Measurements from ENCODE around the gene RMI2. TPM values are rescaled to one million over a fixed set of nuclear protein-coding genes. Genes with fewer than 3 reads are reported as not detected.

Gene RMI2
- total RNA-seq, 4 donors from 2014 or later: 0.34 to 1.9 (median 0.66) TPM; not detected in 1

- TF ChIP-seq, protein P1, sequence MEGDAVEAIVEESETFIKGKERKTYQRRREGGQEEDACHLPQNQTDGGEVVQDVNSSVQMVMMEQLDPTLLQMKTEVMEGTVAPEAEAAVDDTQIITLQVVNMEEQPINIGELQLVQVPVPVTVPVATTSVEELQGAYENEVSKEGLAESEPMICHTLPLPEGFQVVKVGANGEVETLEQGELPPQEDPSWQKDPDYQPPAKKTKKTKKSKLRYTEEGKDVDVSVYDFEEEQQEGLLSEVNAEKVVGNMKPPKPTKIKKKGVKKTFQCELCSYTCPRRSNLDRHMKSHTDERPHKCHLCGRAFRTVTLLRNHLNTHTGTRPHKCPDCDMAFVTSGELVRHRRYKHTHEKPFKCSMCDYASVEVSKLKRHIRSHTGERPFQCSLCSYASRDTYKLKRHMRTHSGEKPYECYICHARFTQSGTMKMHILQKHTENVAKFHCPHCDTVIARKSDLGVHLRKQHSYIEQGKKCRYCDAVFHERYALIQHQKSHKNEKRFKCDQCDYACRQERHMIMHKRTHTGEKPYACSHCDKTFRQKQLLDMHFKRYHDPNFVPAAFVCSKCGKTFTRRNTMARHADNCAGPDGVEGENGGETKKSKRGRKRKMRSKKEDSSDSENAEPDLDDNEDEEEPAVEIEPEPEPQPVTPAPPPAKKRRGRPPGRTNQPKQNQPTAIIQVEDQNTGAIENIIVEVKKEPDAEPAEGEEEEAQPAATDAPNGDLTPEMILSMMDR (IDR thresholded peaks at IDR 0.05; ENCODE audit: low read depth): no peak
Measured at GRCh38 chr16:11350921-11351335, 5.7 kb downstream of the RMI2 start.

GRCh38 chr16:11353158-11353557 lies 7.9 kb downstream of the RMI2 start:
- TF ChIP-seq, protein P1 (IDR thresholded peaks at IDR 0.05; ENCODE audit: low read depth): no peak

GRCh38 chr16:11354407-11354732 lies 9.1 kb downstream of the RMI2 start:
- TF ChIP-seq, protein P1 (IDR thresholded peaks at IDR 0.05; ENCODE audit: low read depth): no peak

DNA sequence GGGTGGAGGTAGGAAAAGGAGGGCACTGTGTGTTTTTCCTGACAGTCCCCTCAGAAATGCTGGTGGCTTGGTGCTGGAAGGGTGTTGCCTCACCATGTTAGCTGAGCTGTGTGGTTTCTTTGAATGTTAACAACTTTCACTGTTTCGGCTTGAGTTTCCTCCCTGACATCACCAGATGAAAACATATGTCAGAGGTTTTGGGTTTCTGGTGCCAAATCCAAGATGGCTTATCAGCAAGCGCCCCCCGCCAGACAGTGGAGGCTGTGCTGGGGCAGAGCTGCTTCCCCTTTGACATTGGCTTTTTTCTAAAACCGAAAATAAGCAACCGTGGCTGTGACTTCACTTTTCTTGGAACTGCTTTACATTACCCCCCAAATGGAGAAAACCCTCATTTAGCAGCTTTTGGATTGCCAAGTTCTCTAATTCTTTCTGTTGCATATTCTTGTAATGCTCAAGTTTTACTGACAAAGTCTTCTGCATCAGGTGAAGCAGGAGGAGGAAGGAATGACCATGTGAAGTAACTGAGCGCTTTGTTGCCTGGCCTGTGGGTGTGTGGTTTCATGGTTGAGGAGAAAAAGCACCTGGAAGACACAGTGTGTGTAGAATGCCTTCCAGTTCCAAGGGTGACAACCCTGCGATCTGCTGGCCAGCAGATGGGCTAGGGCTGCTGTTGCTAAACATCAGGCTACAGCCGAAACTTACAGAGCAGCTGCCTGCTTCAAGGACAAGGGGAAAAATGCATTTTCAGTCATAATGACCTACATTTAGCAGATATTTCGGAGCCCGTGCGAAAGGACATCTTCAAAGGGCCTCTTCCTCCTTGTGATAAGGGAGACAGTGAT lies 9.7 kb downstream of the RMI2 start:
- TF ChIP-seq, protein P1 (IDR thresholded peaks at IDR 0.05; ENCODE audit: low read depth): no peak

DNA sequence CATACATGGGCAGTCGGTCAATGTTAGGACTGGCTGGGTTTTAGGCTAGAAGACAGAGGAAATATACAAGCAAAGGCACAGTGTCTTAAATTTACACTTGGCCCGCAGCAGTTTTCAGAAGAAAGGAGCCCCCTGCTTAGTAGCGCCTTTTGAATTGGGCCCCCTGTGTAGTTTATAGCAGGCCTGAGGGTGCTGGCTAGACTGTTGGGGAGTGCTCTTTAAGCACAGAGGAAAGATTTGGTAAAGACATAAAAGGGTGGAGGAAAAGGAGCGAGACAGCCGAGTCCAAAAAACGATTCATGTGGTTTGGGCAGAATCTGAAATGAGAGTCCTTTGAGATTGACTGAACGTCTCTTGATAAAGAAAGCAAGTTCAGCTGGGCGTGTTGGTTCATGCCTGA lies 10.6 kb downstream of the RMI2 start:
- TF ChIP-seq, protein P1 (IDR thresholded peaks at IDR 0.05; ENCODE audit: low read depth): no peak

- TF ChIP-seq, protein P1 (IDR thresholded peaks at IDR 0.05; ENCODE audit: low read depth): no peak
Measured at GRCh38 chr16:11356573-11357331, 11.5 kb downstream of the RMI2 start.

DNA sequence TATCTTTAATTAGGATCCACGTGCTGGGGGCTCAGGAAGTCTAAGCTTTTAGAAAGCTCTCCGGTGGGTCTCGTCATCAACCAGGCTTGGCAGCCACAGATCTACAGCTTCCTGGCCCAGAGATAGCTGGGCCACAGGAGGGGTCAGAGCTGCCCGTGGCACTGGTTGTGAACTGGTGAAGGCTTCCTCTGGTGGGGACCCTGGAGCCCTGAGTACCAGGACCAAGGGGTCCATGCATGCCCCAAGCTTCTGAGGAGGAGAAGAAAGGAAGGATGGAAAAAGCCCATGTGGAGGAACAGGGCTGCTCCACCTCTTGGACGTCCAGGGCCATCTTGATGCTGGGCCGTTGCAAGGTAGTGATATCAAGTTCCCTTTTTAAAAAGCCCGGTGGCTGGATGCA lies 13.3 kb downstream of the RMI2 start:
- TF ChIP-seq, protein P1 (IDR thresholded peaks at IDR 0.05; ENCODE audit: low read depth): no peak

Measured in subcutaneous adipose tissue (tissue), 4 donors.